Jurkat, Clone E6-1 (cell line): ENCODE data around the gene STK10.

Experiments
- DNase-seq: peaks from one replicate; pipeline ENCODE4 v3.0.0-alpha.2; 2011; ENCODE audit warnings: low read depth, low spot score
- H3K4me3 ChIP-seq: 2 replicates; pipeline ENCODE4 v1.5.1; 2011; ENCODE audit warnings: mild to moderate bottlenecking, low read length, control low read depth, moderate library complexity

Gene STK10

DNA sequence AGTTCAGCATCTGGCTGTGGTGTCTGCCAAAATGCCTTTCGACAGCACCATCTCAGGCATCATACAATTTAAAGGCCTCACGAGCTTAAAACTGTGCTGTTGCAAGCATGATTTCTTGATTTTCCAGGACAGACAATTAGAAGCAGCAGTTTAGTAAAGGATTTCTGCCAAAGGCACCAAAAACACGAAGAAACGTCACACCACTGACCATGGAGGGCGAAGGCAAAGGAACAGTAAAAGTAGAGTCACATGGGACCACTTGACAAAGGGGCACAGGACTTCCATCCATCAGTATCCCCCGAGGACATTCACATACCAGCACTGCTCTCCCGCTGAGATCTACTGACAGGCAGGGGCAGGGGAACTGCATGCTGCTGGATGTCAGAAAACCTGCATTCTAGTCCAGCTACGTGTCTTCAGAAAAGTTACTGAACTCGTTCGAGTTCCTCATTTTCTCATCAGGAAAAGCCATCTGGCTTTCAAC lies 111.2 kb downstream of the STK10 start:
- DNase-seq, result no peak
- no peak overlapping the region for H3K4me3 ChIP-seq

- H3K4me3 ChIP-seq, result no peak overlapping the region
- DNase-seq, result no peak
Observed at GRCh38 chr5:172075656-172076055, 112.4 kb downstream of the STK10 start.

- no peak overlapping the region for H3K4me3 ChIP-seq
- DNase-seq, result no peak
Observed at GRCh38 chr5:172074896-172075295, 113.1 kb downstream of the STK10 start.

GRCh38 chr5:172071309-172071875 lies 116.6 kb downstream of the STK10 start:
- DNase-seq, result no peak
- H3K4me3 ChIP-seq, result no peak overlapping the region

DNA sequence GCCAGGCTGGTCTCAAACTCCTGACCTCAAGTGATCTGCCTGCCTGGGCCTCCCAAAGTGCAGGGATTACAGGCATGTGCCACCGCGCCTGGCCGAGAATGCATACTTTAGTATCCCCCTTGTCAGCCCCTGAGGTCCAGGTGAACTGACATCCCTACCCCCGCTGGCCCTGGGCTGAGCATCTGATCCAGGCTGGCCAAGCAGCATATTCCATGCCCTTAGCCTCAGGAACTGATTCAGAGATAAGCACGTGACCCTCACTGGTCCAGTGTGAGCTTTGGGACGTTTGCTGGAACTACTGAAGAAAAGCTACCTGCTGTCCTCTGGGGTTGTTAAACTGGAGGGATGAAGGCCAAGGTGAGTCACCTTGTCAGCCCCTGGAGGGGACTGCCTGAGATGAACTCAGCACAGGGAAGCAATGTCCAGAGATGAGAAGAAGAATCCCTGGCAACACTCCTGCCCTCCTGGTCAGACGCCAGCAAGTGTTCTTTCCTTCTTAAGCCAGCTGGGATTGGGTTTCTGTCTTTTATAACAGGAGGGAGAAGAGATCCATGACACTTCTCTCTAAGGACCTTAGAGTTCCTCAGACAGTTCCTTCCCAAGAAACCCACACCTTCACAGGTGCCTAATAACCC lies 122.5 kb downstream of the STK10 start:
- no peak overlapping the region for H3K4me3 ChIP-seq
- DNase-seq, result no peak

- no peak for DNase-seq
- no peak overlapping the region for H3K4me3 ChIP-seq
Observed at GRCh38 chr5:172064766-172065165, 123.3 kb downstream of the STK10 start.

DNA sequence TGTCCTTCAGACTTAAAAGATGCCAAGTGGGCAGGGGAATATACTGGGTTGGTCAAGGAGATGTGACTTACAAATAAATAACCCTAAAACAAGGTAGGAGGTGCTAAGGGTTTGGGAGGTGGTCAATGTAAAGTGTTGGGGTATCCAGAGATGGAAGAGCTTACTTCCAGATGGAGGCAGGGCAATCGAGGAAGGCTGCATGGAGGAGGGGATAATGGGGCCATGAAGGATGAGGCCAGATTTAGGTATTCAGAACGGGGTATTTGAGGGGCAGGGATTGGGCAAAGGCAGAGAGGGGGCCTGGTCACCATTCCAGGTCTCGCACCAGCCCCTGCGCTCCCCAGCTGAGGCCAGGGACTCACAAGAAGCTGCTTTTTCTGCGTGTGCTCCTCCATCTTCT lies 123.7 kb downstream of the STK10 start:
- no peak for DNase-seq
- H3K4me3 ChIP-seq, result no peak overlapping the region

DNA sequence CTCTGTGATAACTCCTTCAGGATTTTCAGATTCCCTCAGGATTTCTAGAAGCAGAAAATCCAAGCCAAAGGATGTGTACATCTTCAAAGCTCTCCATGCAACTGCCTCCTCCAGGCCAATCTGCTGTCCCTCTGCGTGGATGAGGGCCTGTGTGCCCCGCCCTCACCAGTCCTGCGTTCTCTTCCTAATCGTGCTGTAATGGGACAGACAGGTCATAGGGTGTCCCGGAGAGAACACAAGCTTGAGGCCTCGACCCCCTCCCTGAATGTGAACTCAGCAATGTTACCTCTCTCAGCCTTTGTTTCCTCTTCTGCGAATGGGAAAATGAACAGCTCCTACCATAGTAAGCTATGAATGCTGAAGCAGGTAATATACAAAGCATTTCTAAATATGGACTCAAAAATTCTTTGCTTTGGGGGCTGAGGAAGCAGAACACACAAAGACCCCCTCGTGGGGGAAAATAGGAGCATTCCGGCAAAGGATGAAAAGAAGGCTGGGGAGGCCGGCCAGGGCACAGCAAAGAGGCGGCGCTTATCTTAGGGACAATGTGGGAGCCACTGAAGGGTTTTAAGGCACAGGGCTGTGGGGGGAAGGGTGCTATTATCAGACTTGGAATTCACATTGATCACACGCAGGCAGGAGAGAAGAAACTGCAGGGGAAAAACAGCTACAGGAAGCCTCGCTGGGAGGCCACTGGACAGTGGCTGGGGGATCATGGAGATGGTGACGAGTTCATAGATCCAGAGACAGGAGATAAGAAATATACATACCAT lies 124.4 kb downstream of the STK10 start:
- no peak overlapping the region for H3K4me3 ChIP-seq
- DNase-seq, result no peak

DNA sequence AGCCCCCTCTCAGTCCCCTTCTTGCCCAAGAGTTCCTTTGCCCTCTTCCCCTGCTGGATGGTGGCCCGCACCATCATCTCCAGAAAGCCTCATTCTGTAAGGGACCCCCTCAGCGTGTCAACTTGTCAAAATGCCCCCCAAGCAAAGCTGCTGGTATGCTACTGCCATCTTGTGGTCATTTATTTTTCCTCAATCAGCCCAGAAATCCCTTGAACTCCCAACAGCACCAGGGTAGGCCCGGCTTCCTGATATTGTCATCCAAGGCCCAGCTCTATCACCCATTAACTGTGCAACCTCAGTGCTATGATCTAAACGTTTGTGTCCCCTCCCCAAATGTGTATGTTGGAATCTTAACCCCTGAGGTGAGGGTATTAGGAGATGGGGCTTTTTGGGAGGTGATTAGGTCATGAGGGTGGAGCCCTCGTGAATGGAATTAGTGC lies 128.3 kb downstream of the STK10 start:
- no peak for DNase-seq
- H3K4me3 ChIP-seq, result no peak overlapping the region

DNA sequence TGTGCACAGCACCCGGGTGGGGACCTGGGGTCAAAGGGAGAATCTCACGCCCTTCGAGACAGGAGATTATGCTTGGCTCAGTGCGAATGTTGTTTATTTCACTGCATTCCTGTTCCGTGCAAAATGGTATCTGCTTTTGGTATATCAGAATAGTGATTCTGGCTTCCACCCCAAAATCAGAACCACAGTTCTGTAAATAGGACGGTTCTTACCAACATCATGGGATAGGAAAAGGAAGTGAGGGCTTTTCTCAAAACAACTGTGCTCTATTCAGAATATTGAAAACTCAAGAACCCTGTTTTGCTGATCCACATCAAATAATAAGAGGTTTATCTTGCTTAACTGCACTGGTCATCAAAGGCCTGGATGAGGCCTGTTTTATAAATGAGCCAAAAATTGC lies 129.9 kb downstream of the STK10 start:
- H3K4me3 ChIP-seq, result no peak overlapping the region
- no peak for DNase-seq

DNA sequence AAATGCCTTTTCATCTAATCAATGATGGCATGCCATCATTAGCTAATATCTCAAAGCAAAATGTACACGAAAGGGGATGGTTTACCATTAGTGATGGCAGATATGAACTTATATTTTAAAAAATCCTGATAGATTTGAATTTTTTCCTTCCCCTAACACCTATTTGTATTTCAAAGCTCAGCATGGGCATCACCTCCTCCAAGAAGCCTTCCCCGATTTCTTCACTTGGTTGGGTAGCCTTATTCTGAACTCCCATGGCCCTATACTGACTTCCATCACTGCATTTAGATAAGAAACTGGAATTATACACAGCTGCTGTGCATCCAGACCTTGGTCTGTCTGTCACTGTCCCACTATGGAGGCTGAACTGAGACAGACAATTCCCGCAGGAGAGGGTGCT lies 132.0 kb downstream of the STK10 start:
- no peak overlapping the region for H3K4me3 ChIP-seq
- DNase-seq, result no peak

DNA sequence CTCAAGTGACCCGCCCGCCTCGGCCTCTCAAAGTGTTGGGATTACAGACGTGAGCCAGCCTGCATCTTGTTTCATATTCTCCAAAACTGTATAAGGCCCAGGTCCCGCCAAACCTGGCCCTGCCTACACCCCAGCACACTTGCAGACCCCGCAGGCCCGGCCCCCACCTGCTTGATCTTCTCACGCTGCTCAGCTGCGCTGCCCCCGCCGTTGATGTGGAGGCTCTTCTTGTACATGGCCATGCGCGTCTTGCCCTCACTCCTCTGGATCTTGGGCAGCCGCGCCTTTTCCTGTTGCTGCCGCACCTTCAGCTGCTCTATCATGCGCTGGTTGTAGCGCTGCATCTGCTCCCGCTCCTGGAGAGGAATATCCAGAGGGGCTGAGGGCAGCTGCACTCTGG lies 132.6 kb downstream of the STK10 start:
- DNase-seq, result no peak
- H3K4me3 ChIP-seq, result no peak overlapping the region

- DNase-seq, result no peak
- no peak overlapping the region for H3K4me3 ChIP-seq
Observed at GRCh38 chr5:172054611-172055153, 133.3 kb downstream of the STK10 start.

- DNase-seq, result no peak
- H3K4me3 ChIP-seq, result no peak overlapping the region
Observed at GRCh38 chr5:172052450-172053236, 135.4 kb downstream of the STK10 start.

DNA sequence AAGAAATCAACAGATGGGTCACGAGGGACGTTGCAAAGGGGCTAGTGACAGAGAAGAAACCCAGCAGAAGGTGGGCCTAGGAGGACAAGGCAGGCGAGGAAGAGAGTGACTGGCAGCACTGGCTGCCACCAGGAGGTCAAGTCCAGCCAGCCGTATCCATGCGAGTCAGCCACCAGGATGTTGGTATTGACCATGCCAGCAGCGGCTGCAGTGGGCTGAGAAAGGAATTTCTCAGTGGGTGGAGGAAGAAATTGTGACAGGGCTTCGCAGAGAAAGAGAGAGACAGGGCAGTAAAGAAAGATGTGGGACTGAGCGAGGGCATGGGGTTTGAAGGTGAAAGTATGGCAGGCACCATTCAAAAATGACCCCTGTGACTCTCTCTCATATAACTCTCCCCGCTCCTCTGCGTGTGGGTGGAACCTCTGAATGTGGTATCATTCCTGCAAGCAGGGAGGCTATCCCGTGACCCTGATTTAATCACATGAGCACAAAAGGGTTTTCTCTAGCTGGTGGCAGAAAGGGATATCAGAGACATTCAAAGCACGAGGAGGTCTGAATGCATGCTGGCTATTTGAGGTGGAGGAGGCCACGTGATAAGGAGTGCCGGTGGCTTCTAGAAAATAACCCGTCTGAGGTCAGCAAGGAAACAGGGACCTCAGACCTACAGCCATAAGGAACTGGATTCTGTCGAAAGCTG lies 136.2 kb downstream of the STK10 start:
- DNase-seq, result no peak
- no peak overlapping the region for H3K4me3 ChIP-seq

- no peak for DNase-seq
- H3K4me3 ChIP-seq, result no peak overlapping the region
Observed at GRCh38 chr5:172050080-172050479, 137.9 kb downstream of the STK10 start.

DNA sequence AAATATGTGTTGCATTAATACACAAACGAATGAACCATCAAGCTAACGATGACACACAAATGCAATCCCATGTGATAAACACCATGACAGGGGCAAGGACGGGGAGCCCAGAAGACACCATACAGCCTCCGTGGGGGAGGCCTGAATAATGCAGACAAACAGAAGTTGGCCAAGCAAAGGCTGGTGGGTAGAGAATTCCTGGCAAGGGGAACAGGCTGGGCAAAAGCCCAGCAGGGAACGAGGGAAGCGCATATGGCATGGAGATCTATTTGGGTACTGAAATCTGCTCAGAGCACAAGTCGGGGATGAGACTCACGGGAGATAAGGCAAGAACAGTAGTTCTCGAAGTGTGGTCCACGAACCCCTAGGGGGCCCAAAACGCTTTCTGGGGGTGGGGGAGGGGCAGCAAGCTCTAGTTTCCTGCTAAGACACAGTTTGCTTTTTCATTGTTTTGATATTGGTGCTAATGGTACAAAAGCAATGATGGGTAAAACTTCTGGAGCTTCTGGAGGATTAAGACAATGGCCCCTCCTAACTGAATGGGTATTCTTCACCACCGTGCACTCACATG lies 138.7 kb downstream of the STK10 start:
- no peak overlapping the region for H3K4me3 ChIP-seq
- DNase-seq, result no peak

DNA sequence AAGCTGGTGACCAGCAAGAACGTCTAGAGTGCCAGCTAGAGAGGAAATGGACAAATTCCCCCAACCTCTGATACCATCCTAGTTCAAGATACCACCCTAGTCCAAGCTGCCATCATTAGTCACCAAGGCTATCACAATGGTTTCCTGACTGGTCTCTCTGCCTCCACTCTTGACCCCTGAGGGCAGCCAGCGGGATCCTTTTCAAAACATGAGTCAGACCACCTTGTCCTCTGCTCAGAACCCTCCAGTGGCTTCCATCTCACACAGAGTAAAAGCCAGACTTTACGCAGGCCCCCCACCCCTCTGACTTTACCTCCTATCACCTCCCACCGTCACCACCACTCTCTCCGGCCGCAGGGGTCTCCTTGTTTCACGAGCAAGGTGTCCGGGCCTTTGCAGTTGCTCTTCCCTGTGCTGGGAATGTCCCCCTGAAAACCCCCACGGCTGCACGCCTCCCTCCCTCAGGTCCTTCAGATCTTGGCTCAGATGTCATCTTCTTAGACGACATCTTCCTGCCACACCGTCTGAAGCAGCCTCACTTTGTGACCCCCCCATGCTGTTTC lies 139.4 kb downstream of the STK10 start:
- H3K4me3 ChIP-seq, result no peak overlapping the region
- no peak for DNase-seq

DNA sequence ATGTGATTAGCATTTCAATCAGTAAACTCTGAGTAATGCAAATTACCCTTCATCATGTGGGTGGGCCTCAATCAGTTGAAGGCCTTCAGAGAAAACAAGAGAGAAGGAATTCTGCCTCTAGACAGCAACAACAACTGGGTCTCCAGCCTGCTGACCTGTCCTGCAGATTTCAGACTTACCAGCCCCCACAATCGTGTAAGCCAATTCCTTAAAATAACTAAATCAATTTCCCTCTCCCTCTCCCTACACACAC lies 139.9 kb downstream of the STK10 start:
- H3K4me3 ChIP-seq, result no peak overlapping the region
- no peak for DNase-seq
